Nephron progenitor cell (in vitro differentiated cells): ENCODE results near the gene CD22.

Experiments
- DNase-seq: peaks from one replicate; pipeline ENCODE4 v3.0.0; 2021
- H3K27ac Mint-ChIP-seq: 2 replicates; pipeline ENCODE4 v1.8.0; 2021; ENCODE audit warnings: mild to moderate bottlenecking, moderate library complexity, mixed read lengths
- H3K27me3 Mint-ChIP-seq: 2 replicates; pipeline ENCODE4 v1.8.0; 2021; ENCODE audit warnings: mild to moderate bottlenecking, low read depth, mixed read lengths; ENCODE audit not compliant: poor library complexity
- H3K36me3 Mint-ChIP-seq: 2 replicates; pipeline ENCODE4 v1.8.0; 2021; ENCODE audit warnings: low read depth, mixed read lengths
- H3K4me1 Mint-ChIP-seq: 2 replicates; pipeline ENCODE4 v1.8.0; 2021; ENCODE audit warnings: mixed read lengths
- H3K4me3 Mint-ChIP-seq: 2 replicates; pipeline ENCODE4 v1.8.0; 2021; ENCODE audit warnings: mild to moderate bottlenecking, moderate library complexity, mixed read lengths
- H3K9me3 Mint-ChIP-seq: 2 replicates; pipeline ENCODE4 v1.8.0; 2021; ENCODE audit warnings: mild to moderate bottlenecking, moderate library complexity, mixed read lengths
- CTCF ChIP-seq: fragments of 200-600 bp; sonication (generic); IDR thresholded peaks from 2 replicates; pipeline ENCODE4 v1.5.0; 2021; ENCODE audit warnings: antibody characterized with exemption

Gene CD22

GRCh38 chr19:35392742-35393715 is 64.0 kb downstream of the CD22 start:
- Mint-ChIP-seq H3K9me3 (peaks cover 22% of the 10 kb centered on the region), H3K27ac (no peak overlapping the region), H3K27me3 (peaks cover 17% of the 10 kb centered on the region), H3K4me1 (peaks cover 6% of the 10 kb centered on the region), H3K4me3 (no peak overlapping the region), H3K36me3 (no peaks in the 10 kb centered on the region)
- DNase-seq = no peak
- TF ChIP-seq CTCF = no peak

GRCh38 chr19:35395382-35396199 is 66.6 kb downstream of the CD22 start:
- TF ChIP-seq CTCF = no peak
- Mint-ChIP-seq H3K27ac (no peak overlapping the region), H3K36me3 (no peaks in the 10 kb centered on the region), H3K9me3 (no peaks in the 10 kb centered on the region), H3K27me3 (peaks cover 16% of the 10 kb centered on the region), H3K4me1 (peaks cover 6% of the 10 kb centered on the region), H3K4me3 (no peak overlapping the region)
- DNase-seq = no peak

GRCh38 chr19:35396240-35396885 is 67.4 kb downstream of the CD22 start:
- Mint-ChIP-seq H3K27ac (no peak overlapping the region), H3K27me3 (peaks cover 19% of the 10 kb centered on the region)

More at GRCh38 chr19:35396240-35396885, 67.4 kb downstream of the CD22 start:
- H3K9me3 Mint-ChIP-seq = no peaks in the 10 kb centered on the region
- no peak for DNase-seq
- no peak for TF ChIP-seq CTCF
- H3K4me1 Mint-ChIP-seq = peaks cover under 1% of the 10 kb centered on the region
- no peak overlapping the region for H3K4me3 Mint-ChIP-seq
- H3K36me3 Mint-ChIP-seq = no peaks in the 10 kb centered on the region
